Activated CD8-positive, alpha-beta memory T cell treated with anti-CD3 and anti-CD28 coated beads for 4 hours (primary cell): ENCODE measurements around the gene OGFOD2.
"Not testable (repeated sequence)": the region's sequence is repeated elsewhere in the genome, so short reads cannot be mapped to it uniquely, and the experiment has no call there.

Experiments
- DNase-seq, 2 donors: peaks; one replicate each; pipeline ENCODE4 v3.0.0-alpha.2; 2020; ENCODE audit warnings: low read depth in 2 of 2

The OGFOD2 gene

GRCh38 chr12:122974892-122975789 lies at the start of gene OGFOD2:
Gene OGFOD2 (plus strand): TSS chr12:122975244. CDS start chr12:122975252, 8 bp downstream.
- DNase-seq = peak; percentile 83 to 86

GRCh38 chr12:122927756-122928403 lies 47.2 kb upstream of the OGFOD2 start:
- no peak for DNase-seq

GRCh38 chr12:122928404-122929147 lies 46.5 kb upstream of the OGFOD2 start:
- no peak for DNase-seq

GRCh38 chr12:122929148-122929538 lies 45.9 kb upstream of the OGFOD2 start:
- DNase-seq = no peak

GRCh38 chr12:122929812-122930211 lies 45.2 kb upstream of the OGFOD2 start:
- DNase-seq = no peak

GRCh38 chr12:122932207-122932606 lies 42.8 kb upstream of the OGFOD2 start:
- DNase-seq = no peak

- no peak for DNase-seq
These were observed 40.3 kb upstream of the OGFOD2 start for GRCh38 chr12:122934722-122935121.

GRCh38 chr12:122935318-122935717 lies 39.7 kb upstream of the OGFOD2 start:
- DNase-seq = no peak

GRCh38 chr12:122937622-122938091 lies 37.4 kb upstream of the OGFOD2 start:
- no peak for DNase-seq

- DNase-seq = no peak
These were observed 35.9 kb upstream of the OGFOD2 start for GRCh38 chr12:122939125-122939524.

- not testable (repeated sequence) for DNase-seq
These were observed 33.7 kb upstream of the OGFOD2 start for GRCh38 chr12:122941351-122941750.

GRCh38 chr12:122942637-122943036 lies 32.4 kb upstream of the OGFOD2 start:
- DNase-seq = no peak

- DNase-seq = no peak
These were observed 31.8 kb upstream of the OGFOD2 start for GRCh38 chr12:122943196-122943595.

- DNase-seq = no peak
These were observed 30.1 kb upstream of the OGFOD2 start for GRCh38 chr12:122944605-122945592.

GRCh38 chr12:122946690-122947341 lies 28.2 kb upstream of the OGFOD2 start:
- DNase-seq = peak; percentile 64 to 71

GRCh38 chr12:122947352-122947792 lies 27.7 kb upstream of the OGFOD2 start:
- no peak for DNase-seq

- no peak for DNase-seq
These were observed 26.4 kb upstream of the OGFOD2 start for GRCh38 chr12:122948605-122949004.

- no peak for DNase-seq
These were observed 25.6 kb upstream of the OGFOD2 start for GRCh38 chr12:122949405-122949804.

GRCh38 chr12:122949816-122950675 lies 25.0 kb upstream of the OGFOD2 start:
- DNase-seq = no peak
